Urothelium cell line (cell line): ENCODE results near the gene TRPM2.
A peak's percentile ranks its signal among the peaks of the same experiment; 100 is the strongest.
"Not testable (repeated sequence)": the region's sequence is repeated elsewhere in the genome, so short reads cannot be mapped to it uniquely, and the experiment has no call there.

Experiments used
- DNase-seq: peaks from one replicate; pipeline ENCODE4 v3.0.0; 2011; ENCODE audit warnings: low spot score, mixed read lengths
- FAIRE-seq: peaks from 2 replicates; lab custom pipeline; 2011; peaks lifted over from hg19 to GRCh38; lab: Jason Lieb, UNC

Gene TRPM2

GRCh38 chr21:44477131-44477530 is 123.7 kb downstream of the TRPM2 start:
- no peak for FAIRE-seq
- DNase-seq = no peak

GRCh38 chr21:44477712-44478111 is 124.3 kb downstream of the TRPM2 start:
- no peak for DNase-seq
- no peak for FAIRE-seq

GRCh38 chr21:44478124-44478800 is 124.8 kb downstream of the TRPM2 start:
- no peak for FAIRE-seq
- no peak for DNase-seq

- no peak for FAIRE-seq
- DNase-seq = no peak
Observed at GRCh38 chr21:44478801-44479167, 125.4 kb downstream of the TRPM2 start.

- not testable (repeated sequence) for DNase-seq, FAIRE-seq
Observed at GRCh38 chr21:44479556-44480199, 126.3 kb downstream of the TRPM2 start.

GRCh38 chr21:44480200-44481053 is 127.0 kb downstream of the TRPM2 start:
- DNase-seq (no peak), FAIRE-seq (no peak)

- no peak for FAIRE-seq
Observed at GRCh38 chr21:44482581-44483287, 129.3 kb downstream of the TRPM2 start.

GRCh38 chr21:44483288-44484237 is 130.1 kb downstream of the TRPM2 start:
- no peak for DNase-seq
- FAIRE-seq = no peak

More at GRCh38 chr21:44482581-44483287, 129.3 kb downstream of the TRPM2 start:
- no peak for DNase-seq

GRCh38 chr21:44484498-44485253 is 131.3 kb downstream of the TRPM2 start:
- DNase-seq (no peak), FAIRE-seq (no peak)

GRCh38 chr21:44485254-44485793 is 131.9 kb downstream of the TRPM2 start:
- FAIRE-seq (peak; percentile 82), DNase-seq (peak; percentile 79)

- DNase-seq (no peak), FAIRE-seq (no peak)
Observed at GRCh38 chr21:44485796-44486195, 132.4 kb downstream of the TRPM2 start.

- DNase-seq (peak; percentile 28), FAIRE-seq (no peak)
Observed at GRCh38 chr21:44486302-44486701, 132.9 kb downstream of the TRPM2 start.

- FAIRE-seq (no peak), DNase-seq (peak; percentile 23)
Observed at GRCh38 chr21:44487831-44488230, 134.4 kb downstream of the TRPM2 start.

- FAIRE-seq = no peak
- no peak for DNase-seq
Observed at GRCh38 chr21:44489962-44490361, 136.5 kb downstream of the TRPM2 start.

- DNase-seq = no peak
- no peak for FAIRE-seq
Observed at GRCh38 chr21:44490405-44490804, 137.0 kb downstream of the TRPM2 start.

GRCh38 chr21:44490816-44491215 is 137.4 kb downstream of the TRPM2 start:
- no peak for FAIRE-seq

More at GRCh38 chr21:44490816-44491215, 137.4 kb downstream of the TRPM2 start:
- DNase-seq = no peak
